SK-N-SH (cell line): ENCODE measurements around the gene SAMD4A. TPM values are rescaled to one million over a fixed set of nuclear protein-coding genes. Genes with fewer than 3 reads are reported as not detected.

Source experiments
- CTCF ChIA-PET: fragments of 300-600, 350-600 bp; formaldehyde crosslinking; extraction: SDS; loops from one replicate; lab custom pipeline; 2021; lab: Yijun Ruan, JAX
- POLR2A ChIA-PET: fragments of 350-600 bp; sonication (Branson Sonifier 250); formaldehyde crosslinking; extraction: SDS; loops from one replicate; lab custom pipeline; 2020; ENCODE audit warnings: antibody characterized with exemption, inconsistent platforms; lab: Yijun Ruan, JAX
- DNase-seq: peaks from one replicate; pipeline ENCODE4 v3.0.0; 2012
- H2AFZ ChIP-seq: fragments of 200-600 bp; sonication (generic); 2 replicates; pipeline ENCODE4 v1.8.1; 2016; ENCODE audit warnings: antibody characterized with exemption, mild to moderate bottlenecking, low read depth
- H3F3A ChIP-seq: fragments of 200-600 bp; sonication (generic); replicated peaks from 2 replicates; pipeline ENCODE3; 2016; ENCODE audit warnings: antibody characterized with exemption, mild to moderate bottlenecking; ENCODE audit not compliant: insufficient read depth
- H3K27ac ChIP-seq, 2 experiments: fragments of 200-500 bp in 1 of 2; fragments of 200-600 bp in 1 of 2; sonication (Bioruptor generic) in 1 of 2; sonication (generic), shearing (Covaris generic) in 1 of 2; 2 replicates each; pipeline versions ENCODE4 v1.5.1 to v1.6.1; 2014 to 2016; ENCODE audit warnings: low read depth in 2 of 2, inconsistent platforms in 1 of 2, low read length in 1 of 2, mild to moderate bottlenecking in 1 of 2, mixed read lengths in 1 of 2
- H3K27me3 ChIP-seq: fragments of 200-600 bp; sonication (generic), shearing (Covaris generic); 2 replicates; pipeline ENCODE4 v1.6.1; 2016; ENCODE audit warnings: mixed run types; ENCODE audit not compliant: insufficient read depth
- H3K36me3 ChIP-seq, 2 experiments: fragments of 200-500 bp in 1 of 2; fragments of 200-600 bp in 1 of 2; sonication (Bioruptor generic) in 1 of 2; sonication (generic) in 1 of 2; replicated peaks in 1 of 2; 2 replicates each; pipeline versions ENCODE3 to v1.5.1; 2014 to 2016; ENCODE audit warnings: low read length in 1 of 2, mild to moderate bottlenecking in 1 of 2; ENCODE audit not compliant: insufficient read depth in 2 of 2, control insufficient read depth in 1 of 2
- H3K4me1 ChIP-seq, 2 experiments: fragments of 200-500 bp in 1 of 2; fragments of 200-600 bp in 1 of 2; sonication (Bioruptor generic) in 1 of 2; sonication (generic), shearing (Covaris generic) in 1 of 2; 2 replicates each; pipeline versions ENCODE4 v1.5.1 to v1.6.1; 2014 to 2016; ENCODE audit warnings: low read depth in 1 of 2, low read length in 1 of 2, mixed run types in 1 of 2; ENCODE audit not compliant: insufficient read depth in 2 of 2, control insufficient read depth in 1 of 2
- H3K4me2 ChIP-seq: fragments of 200-600 bp; sonication (generic), shearing (Covaris generic); 2 replicates; pipeline ENCODE4 v1.6.1; 2017; ENCODE audit warnings: mixed run types
- H3K4me3 ChIP-seq, 2 experiments: fragments of 200-500 bp in 1 of 2; fragments of 200-600 bp in 1 of 2; sonication (Bioruptor generic) in 1 of 2; sonication (generic), shearing (Covaris generic) in 1 of 2; 2 replicates each; pipeline versions ENCODE4 v1.5.1 to v1.8.1; 2014 to 2016; ENCODE audit warnings: low read depth in 2 of 2, inconsistent platforms in 1 of 2, low read length in 1 of 2, mild to moderate bottlenecking in 1 of 2, mixed read lengths in 1 of 2, moderate library complexity in 1 of 2
- H3K79me2 ChIP-seq: fragments of 200-600 bp; sonication (generic); 2 replicates; pipeline ENCODE4 v1.8.1; 2017; ENCODE audit warnings: mild to moderate bottlenecking; ENCODE audit not compliant: insufficient read depth
- H3K9ac ChIP-seq: fragments of 200-600 bp; sonication (generic); 2 replicates; pipeline ENCODE4 v1.6.1; 2017; ENCODE audit warnings: mixed run types
- H3K9me2 ChIP-seq: fragments of 200-600 bp; sonication (generic); 2 replicates; pipeline ENCODE4 v1.6.1; 2017; ENCODE audit warnings: mixed run types
- H3K9me3 ChIP-seq: fragments of 200-600 bp; sonication (generic); 2 replicates; pipeline ENCODE4 v1.6.1; 2017; ENCODE audit warnings: mixed run types, mild to moderate bottlenecking, moderate library complexity
- H4K20me1 ChIP-seq: fragments of 200-600 bp; sonication (generic); 2 replicates; pipeline ENCODE4 v1.6.1; 2017; ENCODE audit warnings: mild to moderate bottlenecking, mixed run types; ENCODE audit not compliant: insufficient read depth
- CTCF ChIP-seq: fragments of 200-600 bp; sonication (generic); IDR thresholded peaks from 2 replicates; pipeline ENCODE4 v1.6.1; 2017; ENCODE audit warnings: antibody characterized with exemption, mild to moderate bottlenecking, moderate library complexity
- ELF1 ChIP-seq: IDR thresholded peaks from 2 replicates; pipeline ENCODE4 v1.4.0; 2012
- EP300 ChIP-seq, 2 experiments: IDR thresholded peaks; 2 replicates each; pipeline versions ENCODE4 v1.4.0 to v1.6.1; 2012; ENCODE audit warnings: borderline replicate concordance in 1 of 2, low read depth in 1 of 2, low read length in 1 of 2
- EZH2phosphoT487 ChIP-seq: fragments of 200-600 bp; sonication (generic); IDR thresholded peaks from 2 replicates; pipeline ENCODE4 v1.6.1; 2017; ENCODE audit warnings: low read depth, mixed run types, mild to moderate bottlenecking, antibody characterized with exemption, moderate library complexity, borderline replicate concordance
- FOXJ3 ChIP-seq: sonication (generic); formaldehyde crosslinking; IDR thresholded peaks from 2 replicates; pipeline ENCODE4 v1.5.1; 2020; ENCODE audit warnings: mild to moderate bottlenecking, missing genetic modification reagents
- GABPA ChIP-seq: IDR thresholded peaks from 2 replicates; pipeline ENCODE4 v1.4.0; 2012; ENCODE audit warnings: low read depth, mild to moderate bottlenecking
- GATA2 ChIP-seq: sonication (generic); formaldehyde crosslinking; IDR thresholded peaks from 2 replicates; pipeline ENCODE4 v1.5.0; 2020; ENCODE audit warnings: mild to moderate bottlenecking, missing genetic modification reagents
- NFIC ChIP-seq: IDR thresholded peaks from 2 replicates; pipeline ENCODE4 v1.4.0; 2012; ENCODE audit warnings: borderline replicate concordance
- RCOR1 ChIP-seq: fragments of 150-350 bp; IDR thresholded peaks from 2 replicates; pipeline ENCODE4 v1.6.1; 2017; ENCODE audit warnings: antibody characterized with exemption, low read length
- RXRA ChIP-seq: IDR thresholded peaks from 2 replicates; pipeline ENCODE4 v1.4.0; 2012; ENCODE audit warnings: low read depth, mild to moderate bottlenecking, borderline replicate concordance
- SIN3A ChIP-seq: IDR thresholded peaks from 2 replicates; pipeline ENCODE4 v1.6.1; 2012; ENCODE audit warnings: low read depth, mild to moderate bottlenecking, low read length, moderate library complexity, borderline replicate concordance
- SMC3 ChIP-seq: IDR thresholded peaks from 2 replicates; pipeline ENCODE4 v1.6.1; 2012; ENCODE audit warnings: low read depth, low read length, improper control_type of control experiment
- USF2 ChIP-seq: fragments of 150-350 bp; IDR thresholded peaks from 2 replicates; pipeline ENCODE4 v1.6.1; 2017; ENCODE audit warnings: antibody characterized with exemption, low read length, low read depth, borderline replicate concordance
- WGBS: methylation state at CpG from one replicate; pipeline ENCODE4 v1.1.6; 2017; ENCODE audit warnings: low lambda C conversion rate; 5-methylcytosine and 5-hydroxymethylcytosine counted together
- polyA plus RNA-seq, 3 experiments: library from polyadenylated mRNA; depleted of rRNA; stranded (reverse); fragments of >200 nt; gene quantifications; 2 replicates each; pipeline ENCODE4 v1.2.3, GENCODE V29; 2012
- TF ChIP-seq, protein P1 (sequence below): IDR thresholded peaks from 2 replicates; pipeline ENCODE4 v1.4.0; 2012; ENCODE audit warnings: low read depth, borderline replicate concordance
- TF ChIP-seq, protein P2 (sequence below): IDR thresholded peaks from 2 replicates; pipeline ENCODE4; 2012

SAMD4A gene
- polyA plus RNA-seq, 1 of the 3 experiments (the other 2 are of a cell fraction): 5.0 TPM

DNA sequence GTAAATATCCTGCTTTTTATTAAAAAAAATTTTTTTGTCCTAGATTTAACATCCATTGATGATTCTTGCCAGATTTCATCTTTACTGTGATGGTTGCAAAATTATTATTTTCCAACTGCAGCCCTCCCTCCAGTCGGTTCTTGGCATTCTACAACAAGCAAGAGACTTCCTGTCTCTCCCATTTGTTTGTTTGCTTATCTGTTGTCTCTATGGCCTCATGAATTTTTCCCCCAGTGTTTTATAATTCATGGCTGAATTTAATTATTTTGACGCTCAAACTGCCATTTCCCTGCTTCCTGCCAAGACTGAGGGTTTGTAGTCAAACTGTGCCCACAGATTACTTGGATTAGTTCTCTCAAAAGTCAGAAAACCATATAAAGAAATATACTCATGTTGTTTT is 31.3 kb upstream of the SAMD4A start (continued):
- TF ChIP-seq FOXJ3 (CRISPR knock-in tag): no peak

- Histone ChIP-seq H3K36me3 (peaks cover 36 to 50% of the 10 kb centered on the region in 2 experiments), H3K79me2 (no peaks in the 10 kb centered on the region), H3K4me1 (peaks cover 0 to 3% of the 10 kb centered on the region in 2 experiments; a peak in 1 of 4 replicates), H3K4me2 (no peak overlapping the region), H3K27ac (no peak overlapping the region), H3K4me3 (no peak overlapping the region), H3K9ac (no peak overlapping the region), H3K9me2 (peaks cover 4% of the 10 kb centered on the region; the same call in 1 of the 2 replicates), H3K27me3 (no peaks in the 10 kb centered on the region), H3K9me3 (no peaks in the 10 kb centered on the region), H3F3A (no peaks in the 10 kb centered on the region), H2AFZ (no peak overlapping the region), H4K20me1 (no peaks in the 10 kb centered on the region)
- ChIA-PET CTCF (interaction anchor here (1.2 to 1.8 kb wide), 3 partner anchors 13 to 28 kb away, joined by 3 to 5 read pairs (median 3); partner anchors contain the start of gene CGRRF1), POLR2A (no interaction called here)
- 79% methylated on average over 2 of the region's 2 CpGs for WGBS
- no peak for DNase-seq
- TF ChIP-seq USF2 (no peak), NFIC (no peak), EP300 (IDR thresholded peaks at IDR 0.05; ENCODE audit: borderline replicate concordance in 1 of 2, low read depth in 1 of 2, low read length in 1 of 2) (no peak), GABPA (no peak), SMC3 (no peak), CTCF (no peak), RCOR1 (no peak), GATA2 (CRISPR knock-in tag) (no peak), RXRA (no peak), ELF1 (no peak), EZH2phosphoT487 (no peak), SIN3A (no peak)
- TF ChIP-seq, protein P1, sequence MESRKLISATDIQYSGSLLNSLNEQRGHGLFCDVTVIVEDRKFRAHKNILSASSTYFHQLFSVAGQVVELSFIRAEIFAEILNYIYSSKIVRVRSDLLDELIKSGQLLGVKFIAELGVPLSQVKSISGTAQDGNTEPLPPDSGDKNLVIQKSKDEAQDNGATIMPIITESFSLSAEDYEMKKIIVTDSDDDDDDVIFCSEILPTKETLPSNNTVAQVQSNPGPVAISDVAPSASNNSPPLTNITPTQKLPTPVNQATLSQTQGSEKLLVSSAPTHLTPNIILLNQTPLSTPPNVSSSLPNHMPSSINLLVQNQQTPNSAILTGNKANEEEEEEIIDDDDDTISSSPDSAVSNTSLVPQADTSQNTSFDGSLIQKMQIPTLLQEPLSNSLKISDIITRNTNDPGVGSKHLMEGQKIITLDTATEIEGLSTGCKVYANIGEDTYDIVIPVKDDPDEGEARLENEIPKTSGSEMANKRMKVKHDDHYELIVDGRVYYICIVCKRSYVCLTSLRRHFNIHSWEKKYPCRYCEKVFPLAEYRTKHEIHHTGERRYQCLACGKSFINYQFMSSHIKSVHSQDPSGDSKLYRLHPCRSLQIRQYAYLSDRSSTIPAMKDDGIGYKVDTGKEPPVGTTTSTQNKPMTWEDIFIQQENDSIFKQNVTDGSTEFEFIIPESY: no peak
- TF ChIP-seq, protein P2, sequence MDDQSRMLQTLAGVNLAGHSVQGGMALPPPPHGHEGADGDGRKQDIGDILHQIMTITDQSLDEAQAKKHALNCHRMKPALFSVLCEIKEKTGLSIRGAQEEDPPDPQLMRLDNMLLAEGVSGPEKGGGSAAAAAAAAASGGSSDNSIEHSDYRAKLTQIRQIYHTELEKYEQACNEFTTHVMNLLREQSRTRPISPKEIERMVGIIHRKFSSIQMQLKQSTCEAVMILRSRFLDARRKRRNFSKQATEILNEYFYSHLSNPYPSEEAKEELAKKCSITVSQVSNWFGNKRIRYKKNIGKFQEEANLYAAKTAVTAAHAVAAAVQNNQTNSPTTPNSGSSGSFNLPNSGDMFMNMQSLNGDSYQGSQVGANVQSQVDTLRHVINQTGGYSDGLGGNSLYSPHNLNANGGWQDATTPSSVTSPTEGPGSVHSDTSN: no peak
These were observed 29.3 kb upstream of the SAMD4A start for GRCh38 chr14:54537651-54538050.
